Body of pancreas (tissue), 4 donors: ENCODE measurements around the gene MOXD1.

ENCODE experiments used
- CTCF ChIP-seq, 7 experiments: fragments of 450-650 bp in 4 of 7; fragments of 200-600 bp in 3 of 7; sonication (generic) in 3 of 7; IDR thresholded peaks; one replicate each; pipeline ENCODE4 v1.5.1; 2016 to 2019; ENCODE audit warnings: antibody characterized with exemption in 7 of 7
- POLR2A ChIP-seq, 3 donors: fragments of 450-650 bp; IDR thresholded peaks; one replicate each; pipeline ENCODE4 v1.6.1; 2016; ENCODE audit warnings: antibody characterized with exemption in 3 of 3, mild to moderate bottlenecking in 2 of 3

GRCh38 chr6:132289756-132290155, 111.5 kb downstream of the MOXD1 start:
- no peak for TF ChIP-seq CTCF (IDR thresholded peaks at IDR 0.05)
- no peak for TF ChIP-seq POLR2A (IDR thresholded peaks at IDR 0.05)
